Activated naive CD4-positive, alpha-beta T cell treated with anti-CD3 and anti-CD28 coated beads for 36 hours (primary cell): Measurements from ENCODE around the gene LDLRAD1. TPM values are rescaled to one million over a fixed set of nuclear protein-coding genes. Genes with fewer than 3 reads are reported as not detected.
A peak's percentile ranks its signal among the peaks of the same experiment; 100 is the strongest.
"Not testable (repeated sequence)": the region's sequence is repeated elsewhere in the genome, so short reads cannot be mapped to it uniquely, and the experiment has no call there.

ENCODE experiments used
- CTCF ChIA-PET: fragments of 350-600 bp; sonication (Branson Sonifier 250); formaldehyde crosslinking; loops from one replicate; lab custom pipeline; 2021; ENCODE audit warnings: antibody characterized with exemption; lab: Charles Lee
- DNase-seq: peaks from one replicate; pipeline ENCODE4 v3.0.0-alpha.2; 2020
- H3K27ac Mint-ChIP-seq: one replicate; pipeline ENCODE4 v1.8.0; 2021; ENCODE audit warnings: mild to moderate bottlenecking, mixed read lengths
- H3K27me3 Mint-ChIP-seq: one replicate; pipeline ENCODE4 v1.8.0; 2021; ENCODE audit warnings: low read depth, mixed read lengths
- H3K36me3 Mint-ChIP-seq: one replicate; pipeline ENCODE4 v1.8.0; 2021; ENCODE audit warnings: low read depth, mixed read lengths
- H3K4me1 Mint-ChIP-seq: one replicate; pipeline ENCODE4 v1.8.0; 2021; ENCODE audit warnings: low read depth, mixed read lengths
- H3K4me3 Mint-ChIP-seq: one replicate; pipeline ENCODE4 v1.8.0; 2021; ENCODE audit warnings: mild to moderate bottlenecking, moderate library complexity, mixed read lengths
- H3K9me3 Mint-ChIP-seq: one replicate; pipeline ENCODE4 v1.8.0; 2021; ENCODE audit warnings: mixed read lengths
- intact Hi-C: fragments of 100-400 bp; cut with micrococcal nuclease; formaldehyde crosslinking; loops from one replicate; pipeline ENCODE4 v1.15.1; 2023
- total RNA-seq, 2 experiments: library from RNA; stranded (reverse); gene quantifications; one replicate each; pipeline ENCODE4 v1.2.3, GENCODE V29; 2021

Gene LDLRAD1
- total RNA-seq, 2 experiments from 2014 or later: not detected

- CTCF ChIA-PET: no interaction called here
- Mint-ChIP-seq H3K27me3 (peaks cover 4% of the 10 kb centered on the region), H3K36me3 (no peaks in the 10 kb centered on the region), H3K27ac (no peak overlapping the region), H3K9me3 (no peaks in the 10 kb centered on the region), H3K4me3 (no peak overlapping the region), H3K4me1 (no peaks in the 10 kb centered on the region)
- no peak for DNase-seq
- intact Hi-C loops: no loop called here
Measured at GRCh38 chr1:54013393-54014008, 4.5 kb downstream of the LDLRAD1 start.

- Mint-ChIP-seq H3K9me3 (no peaks in the 10 kb centered on the region), H3K36me3 (no peaks in the 10 kb centered on the region), H3K4me1 (no peaks in the 10 kb centered on the region), H3K4me3 (no peak overlapping the region), H3K27me3 (peaks cover 4% of the 10 kb centered on the region), H3K27ac (no peak overlapping the region)
- no peak for DNase-seq
- CTCF ChIA-PET: no interaction called here
- intact Hi-C loops: no loop called here
Measured at GRCh38 chr1:54012863-54013262, 5.1 kb downstream of the LDLRAD1 start.

- no peaks in the 10 kb centered on the region for H3K36me3 Mint-ChIP-seq
- CTCF ChIA-PET: no interaction called here
- no peaks in the 10 kb centered on the region for H3K9me3 Mint-ChIP-seq
- no peak for DNase-seq
- H3K27ac Mint-ChIP-seq: peak overlapping the region; percentile 21
- intact Hi-C loops: no loop called here
- H3K4me1 Mint-ChIP-seq: no peaks in the 10 kb centered on the region
- peaks cover 4% of the 10 kb centered on the region for H3K27me3 Mint-ChIP-seq
- no peak overlapping the region for H3K4me3 Mint-ChIP-seq
Measured at GRCh38 chr1:54012008-54012325, 6.0 kb downstream of the LDLRAD1 start.

- no peak for DNase-seq
- Mint-ChIP-seq H3K27ac (peak overlapping the region; percentile 21), H3K27me3 (peaks cover 4% of the 10 kb centered on the region), H3K4me3 (no peak overlapping the region), H3K9me3 (no peaks in the 10 kb centered on the region), H3K36me3 (no peaks in the 10 kb centered on the region), H3K4me1 (no peaks in the 10 kb centered on the region)
- CTCF ChIA-PET: no interaction called here
- intact Hi-C loops: no loop called here
Measured at GRCh38 chr1:54011316-54012007, 6.5 kb downstream of the LDLRAD1 start.

GRCh38 chr1:54010415-54011117 is 7.4 kb downstream of the LDLRAD1 start:
- no peak overlapping the region for H3K4me3 Mint-ChIP-seq
- DNase-seq: no peak
- CTCF ChIA-PET: interaction anchor here (0.6 kb wide), 1 partner anchor 38 kb away, joined by 3 read pairs; no protein-coding TSS in a partner anchor
- no peaks in the 10 kb centered on the region for H3K36me3 Mint-ChIP-seq
- intact Hi-C loops: no loop called here
- H3K4me1 Mint-ChIP-seq: no peaks in the 10 kb centered on the region
- no peak overlapping the region for H3K27ac Mint-ChIP-seq
- H3K27me3 Mint-ChIP-seq: peaks cover 4% of the 10 kb centered on the region
- no peaks in the 10 kb centered on the region for H3K9me3 Mint-ChIP-seq

GRCh38 chr1:54009406-54009805 is 8.6 kb downstream of the LDLRAD1 start:
- Mint-ChIP-seq H3K36me3 (no peaks in the 10 kb centered on the region), H3K9me3 (no peaks in the 10 kb centered on the region), H3K4me3 (no peak overlapping the region), H3K4me1 (no peaks in the 10 kb centered on the region), H3K27me3 (peaks cover 4% of the 10 kb centered on the region), H3K27ac (no peak overlapping the region)
- intact Hi-C loops: no loop called here
- CTCF ChIA-PET: no interaction called here
- no peak for DNase-seq

GRCh38 chr1:54008876-54009275 is 9.1 kb downstream of the LDLRAD1 start:
- intact Hi-C loops: no loop called here
- DNase-seq: no peak
- Mint-ChIP-seq H3K4me1 (no peaks in the 10 kb centered on the region), H3K27ac (no peak overlapping the region), H3K27me3 (peaks cover 4% of the 10 kb centered on the region), H3K4me3 (no peak overlapping the region), H3K36me3 (no peaks in the 10 kb centered on the region), H3K9me3 (no peaks in the 10 kb centered on the region)
- CTCF ChIA-PET: no interaction called here

GRCh38 chr1:54007613-54008012 is 10.4 kb downstream of the LDLRAD1 start:
- intact Hi-C loops: no loop called here
- Mint-ChIP-seq H3K4me1 (no peaks in the 10 kb centered on the region), H3K27ac (no peak overlapping the region), H3K9me3 (no peaks in the 10 kb centered on the region), H3K27me3 (peaks cover 4% of the 10 kb centered on the region), H3K36me3 (no peaks in the 10 kb centered on the region), H3K4me3 (no peak overlapping the region)
- CTCF ChIA-PET: interaction anchor here (0.9 kb wide), 1 partner anchor 147 kb away, joined by 3 read pairs; no protein-coding TSS in a partner anchor
- DNase-seq: no peak

GRCh38 chr1:54006508-54006907 is 11.5 kb downstream of the LDLRAD1 start:
- DNase-seq: no peak
- Mint-ChIP-seq H3K4me1 (no peaks in the 10 kb centered on the region), H3K27ac (no peak overlapping the region), H3K4me3 (no peak overlapping the region), H3K9me3 (no peaks in the 10 kb centered on the region), H3K27me3 (peaks cover under 1% of the 10 kb centered on the region), H3K36me3 (no peaks in the 10 kb centered on the region)
- CTCF ChIA-PET: interaction anchor here (0.6 kb wide), 1 partner anchor 615 kb away, joined by 3 read pairs; no protein-coding TSS in a partner anchor
- intact Hi-C loops: no loop called here

- H3K36me3 Mint-ChIP-seq: no peaks in the 10 kb centered on the region
- H3K27ac Mint-ChIP-seq: no peak overlapping the region
- H3K27me3 Mint-ChIP-seq: no peaks in the 10 kb centered on the region
- intact Hi-C loops: no loop called here
- no peaks in the 10 kb centered on the region for H3K4me1 Mint-ChIP-seq
- no peak for DNase-seq
- no peaks in the 10 kb centered on the region for H3K9me3 Mint-ChIP-seq
- H3K4me3 Mint-ChIP-seq: no peak overlapping the region
- CTCF ChIA-PET: no interaction called here
Measured at GRCh38 chr1:54004481-54005049, 13.4 kb downstream of the LDLRAD1 start.

- DNase-seq, H3K4me1 Mint-ChIP-seq, CTCF ChIA-PET, H3K4me3 Mint-ChIP-seq, H3K36me3 Mint-ChIP-seq, H3K27ac Mint-ChIP-seq, H3K27me3 Mint-ChIP-seq, H3K9me3 Mint-ChIP-seq, intact Hi-C loops: not testable (repeated sequence)
Measured at GRCh38 chr1:54003750-54004480, 14.1 kb downstream of the LDLRAD1 start.

GRCh38 chr1:54003249-54003646 is 14.7 kb downstream of the LDLRAD1 start:
- Mint-ChIP-seq H3K4me1 (no peaks in the 10 kb centered on the region), H3K27ac (no peak overlapping the region), H3K36me3 (no peaks in the 10 kb centered on the region), H3K9me3 (no peaks in the 10 kb centered on the region), H3K4me3 (no peak overlapping the region), H3K27me3 (no peaks in the 10 kb centered on the region)
- CTCF ChIA-PET: no interaction called here
- no peak for DNase-seq
- intact Hi-C loops: no loop called here
